Fibroblast of the aortic adventitia (primary cell): ENCODE measurements around the gene FNDC1. TPM values are rescaled to one million over a fixed set of nuclear protein-coding genes. Genes with fewer than 3 reads are reported as not detected.

ENCODE experiments used
- DNase-seq: peaks from one replicate; pipeline ENCODE4 v3.0.0-alpha.2; 2010; ENCODE audit warnings: low read depth
- H3K4me3 ChIP-seq: 2 replicates; pipeline ENCODE4 v1.5.1; 2011; ENCODE audit warnings: low read depth, mild to moderate bottlenecking, control low read depth, low read length, moderate library complexity
- total RNA-seq: library from RNA; depleted of rRNA; stranded (reverse); fragments of >200 nt; gene quantifications from 2 replicates; pipeline ENCODE4 v1.2.3, GENCODE V29; 2012; ENCODE audit warnings: low replicate concordance
- TF ChIP-seq, protein P1 (sequence below): IDR thresholded peaks from 2 replicates; pipeline ENCODE4 v1.5.1; 2011; ENCODE audit warnings: mild to moderate bottlenecking, low read length, control low read depth, inconsistent platforms; ENCODE audit not compliant: insufficient read depth

FNDC1 gene
- total RNA-seq, 1 donor: 1.6 TPM

DNA sequence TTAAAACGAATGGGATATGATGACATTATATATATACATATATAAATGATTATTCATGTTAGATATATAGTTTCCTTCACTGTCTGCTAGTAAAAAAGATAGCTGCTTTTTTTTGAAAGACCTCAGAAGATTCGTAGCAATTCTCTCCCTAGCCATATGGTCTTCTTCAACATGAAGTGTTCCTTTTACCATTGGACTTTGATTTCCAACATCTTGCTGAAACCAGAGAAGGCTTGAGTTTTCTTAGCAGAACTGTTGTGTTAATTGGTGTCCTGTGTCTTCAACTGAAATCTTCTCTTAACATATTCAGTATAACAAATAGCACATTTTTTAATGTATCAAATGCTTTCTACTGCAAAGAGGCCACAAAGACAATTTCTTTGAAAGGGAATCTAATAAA lies 55.3 kb downstream of the FNDC1 start:
- DNase-seq: no peak
- TF ChIP-seq, protein P1, sequence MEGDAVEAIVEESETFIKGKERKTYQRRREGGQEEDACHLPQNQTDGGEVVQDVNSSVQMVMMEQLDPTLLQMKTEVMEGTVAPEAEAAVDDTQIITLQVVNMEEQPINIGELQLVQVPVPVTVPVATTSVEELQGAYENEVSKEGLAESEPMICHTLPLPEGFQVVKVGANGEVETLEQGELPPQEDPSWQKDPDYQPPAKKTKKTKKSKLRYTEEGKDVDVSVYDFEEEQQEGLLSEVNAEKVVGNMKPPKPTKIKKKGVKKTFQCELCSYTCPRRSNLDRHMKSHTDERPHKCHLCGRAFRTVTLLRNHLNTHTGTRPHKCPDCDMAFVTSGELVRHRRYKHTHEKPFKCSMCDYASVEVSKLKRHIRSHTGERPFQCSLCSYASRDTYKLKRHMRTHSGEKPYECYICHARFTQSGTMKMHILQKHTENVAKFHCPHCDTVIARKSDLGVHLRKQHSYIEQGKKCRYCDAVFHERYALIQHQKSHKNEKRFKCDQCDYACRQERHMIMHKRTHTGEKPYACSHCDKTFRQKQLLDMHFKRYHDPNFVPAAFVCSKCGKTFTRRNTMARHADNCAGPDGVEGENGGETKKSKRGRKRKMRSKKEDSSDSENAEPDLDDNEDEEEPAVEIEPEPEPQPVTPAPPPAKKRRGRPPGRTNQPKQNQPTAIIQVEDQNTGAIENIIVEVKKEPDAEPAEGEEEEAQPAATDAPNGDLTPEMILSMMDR: no peak
- H3K4me3 ChIP-seq: no peak overlapping the region

DNA sequence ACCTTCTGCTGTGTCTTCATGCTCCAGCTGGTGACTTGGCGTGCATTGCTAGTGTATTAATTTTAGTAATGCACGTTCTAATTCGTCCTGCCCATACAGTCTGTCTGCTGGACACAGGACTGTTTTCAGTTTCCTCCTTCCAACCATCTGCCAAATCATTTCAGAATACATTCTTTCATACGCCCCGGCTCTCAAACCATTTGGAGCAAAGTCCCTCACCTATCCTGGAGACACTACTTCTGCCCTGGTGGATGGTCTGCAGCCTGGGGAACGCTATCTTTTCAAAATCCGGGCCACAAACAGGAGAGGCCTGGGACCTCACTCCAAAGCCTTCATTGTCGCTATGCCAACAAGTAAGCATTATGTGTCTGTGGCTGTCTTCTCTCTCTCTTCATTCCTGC lies 60.5 kb downstream of the FNDC1 start:
- H3K4me3 ChIP-seq: no peak overlapping the region
- no peak for DNase-seq
- TF ChIP-seq, protein P1: no peak

DNA sequence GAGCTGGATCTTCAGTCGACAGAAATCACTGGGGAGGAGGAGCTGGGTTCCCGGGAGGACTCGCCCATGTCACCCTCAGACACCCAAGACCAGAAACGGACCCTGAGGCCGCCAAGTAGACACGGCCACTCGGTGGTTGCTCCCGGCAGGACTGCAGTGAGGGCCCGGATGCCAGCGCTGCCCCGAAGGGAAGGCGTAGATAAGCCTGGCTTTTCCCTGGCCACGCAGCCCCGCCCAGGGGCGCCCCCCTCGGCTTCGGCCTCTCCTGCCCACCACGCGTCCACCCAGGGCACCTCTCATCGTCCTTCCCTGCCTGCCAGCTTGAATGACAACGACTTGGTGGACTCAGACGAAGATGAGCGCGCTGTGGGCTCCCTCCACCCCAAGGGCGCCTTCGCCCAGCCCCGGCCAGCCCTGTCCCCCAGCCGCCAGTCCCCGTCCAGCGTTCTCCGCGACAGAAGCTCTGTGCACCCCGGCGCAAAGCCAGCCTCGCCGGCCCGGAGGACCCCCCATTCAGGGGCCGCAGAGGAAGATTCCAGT lies 63.0 kb downstream of the FNDC1 start:
- TF ChIP-seq, protein P1: no peak
- H3K4me3 ChIP-seq: no peak overlapping the region
- no peak for DNase-seq

DNA sequence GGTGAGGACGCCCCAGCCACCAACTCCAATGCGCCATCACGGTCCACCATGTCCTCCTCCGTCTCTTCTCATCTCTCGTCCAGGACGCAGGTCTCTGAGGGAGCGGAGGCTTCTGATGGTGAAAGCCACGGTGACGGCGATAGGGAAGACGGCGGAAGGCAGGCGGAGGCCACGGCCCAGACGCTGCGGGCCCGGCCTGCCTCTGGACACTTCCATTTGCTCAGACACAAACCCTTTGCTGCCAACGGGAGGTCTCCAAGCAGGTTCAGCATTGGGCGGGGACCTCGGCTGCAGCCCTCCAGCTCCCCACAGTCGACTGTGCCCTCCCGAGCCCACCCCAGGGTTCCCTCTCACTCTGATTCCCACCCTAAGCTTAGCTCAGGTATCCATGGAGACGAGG lies 63.6 kb downstream of the FNDC1 start:
- no peak overlapping the region for H3K4me3 ChIP-seq
- TF ChIP-seq, protein P1: no peak
- DNase-seq: no peak

DNA sequence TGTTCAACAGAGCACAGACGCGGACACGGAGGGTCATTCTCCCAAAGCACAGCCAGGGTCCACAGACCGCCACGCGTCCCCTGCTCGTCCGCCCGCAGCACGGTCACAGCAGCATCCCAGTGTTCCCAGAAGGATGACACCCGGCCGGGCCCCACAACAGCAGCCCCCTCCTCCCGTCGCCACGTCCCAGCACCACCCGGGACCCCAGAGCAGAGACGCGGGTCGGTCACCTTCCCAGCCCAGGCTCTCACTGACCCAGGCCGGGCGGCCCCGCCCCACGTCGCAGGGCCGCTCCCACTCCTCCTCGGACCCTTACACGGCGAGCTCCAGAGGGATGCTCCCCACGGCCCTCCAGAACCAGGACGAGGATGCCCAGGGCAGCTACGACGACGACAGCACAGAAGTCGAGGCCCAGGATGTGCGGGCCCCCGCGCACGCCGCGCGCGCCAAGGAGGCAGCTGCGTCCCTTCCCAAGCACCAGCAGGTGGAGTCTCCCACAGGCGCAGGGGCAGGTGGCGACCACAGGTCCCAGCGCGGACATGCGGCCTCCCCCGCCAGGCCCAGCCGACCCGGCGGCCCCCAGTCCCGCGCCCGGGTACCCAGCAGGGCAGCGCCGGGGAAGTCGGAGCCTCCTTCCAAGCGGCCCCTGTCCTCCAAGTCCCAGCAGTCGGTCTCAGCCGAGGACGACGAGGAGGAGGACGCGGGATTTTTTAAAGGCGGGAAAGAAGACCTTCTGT lies 64.3 kb downstream of the FNDC1 start:
- TF ChIP-seq, protein P1: no peak
- no peak overlapping the region for H3K4me3 ChIP-seq
- DNase-seq: no peak

DNA sequence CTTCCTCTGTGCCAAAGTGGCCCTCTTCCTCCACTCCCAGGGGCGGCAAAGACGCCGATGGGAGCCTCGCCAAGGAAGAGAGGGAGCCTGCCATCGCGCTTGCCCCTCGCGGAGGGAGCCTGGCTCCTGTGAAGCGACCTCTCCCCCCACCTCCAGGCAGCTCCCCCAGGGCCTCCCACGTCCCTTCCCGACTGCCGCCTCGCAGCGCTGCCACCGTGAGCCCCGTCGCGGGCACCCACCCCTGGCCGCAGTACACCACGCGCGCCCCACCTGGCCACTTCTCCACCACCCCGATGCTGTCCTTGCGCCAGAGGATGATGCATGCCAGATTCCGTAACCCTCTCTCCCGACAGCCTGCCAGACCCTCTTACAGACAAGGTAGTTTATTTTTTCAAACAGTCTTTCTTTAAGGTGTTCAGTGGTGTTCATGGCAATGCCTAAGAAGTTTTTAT lies 64.9 kb downstream of the FNDC1 start:
- DNase-seq: no peak

More for the DNA sequence above, 64.9 kb downstream of the FNDC1 start:
- H3K4me3 ChIP-seq: no peak overlapping the region
- TF ChIP-seq, protein P1: no peak
